ENCODE results near the gene TERF2IP.

GRCh38 chr16:75616521-75617010, 31.0 kb upstream of the TERF2IP start:
- TF ChIP-seq GATA2 (IDR thresholded peaks at IDR 0.05; ENCODE audit: low read depth, low read length) (no peak), GATA3 (IDR thresholded peaks at IDR 0.05; ENCODE audit: low read depth, low read length) (no peak)

Data from SH-SY5Y (cell line).